VCaP (cell line): ENCODE data around the gene TEX55.

Experiments used
- H3K27ac ChIP-seq: fragments of 450-650 bp; 2 replicates; pipeline ENCODE4 v1.5.1; 2017
- TF ChIP-seq, protein P1 (sequence below): fragments of 450-650 bp; conservative IDR thresholded peaks from 2 replicates; pipeline ENCODE4 v1.5.1; 2017; ENCODE audit warnings: mild to moderate bottlenecking, moderate library complexity

The TEX55 gene

DNA sequence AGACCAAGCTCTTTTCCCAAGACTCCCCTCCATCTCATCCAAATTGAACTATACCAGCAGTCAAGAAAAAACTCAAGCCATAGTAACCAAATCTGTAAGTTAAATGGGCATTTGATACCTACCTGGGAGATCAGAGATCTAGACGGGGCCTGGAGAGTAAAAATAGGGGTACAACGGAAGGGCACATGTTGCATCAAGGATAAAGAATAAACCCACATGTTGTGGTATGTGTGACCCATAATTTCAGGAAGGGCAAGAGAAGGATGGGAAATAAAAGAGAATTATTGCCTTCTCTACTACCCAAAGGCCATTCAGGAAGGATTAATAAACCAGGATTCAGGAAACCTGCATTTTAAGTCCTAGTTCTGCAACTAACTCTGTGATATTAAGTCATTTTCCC is 1.5 kb downstream of the TEX55 start:
- TF ChIP-seq, protein P1, sequence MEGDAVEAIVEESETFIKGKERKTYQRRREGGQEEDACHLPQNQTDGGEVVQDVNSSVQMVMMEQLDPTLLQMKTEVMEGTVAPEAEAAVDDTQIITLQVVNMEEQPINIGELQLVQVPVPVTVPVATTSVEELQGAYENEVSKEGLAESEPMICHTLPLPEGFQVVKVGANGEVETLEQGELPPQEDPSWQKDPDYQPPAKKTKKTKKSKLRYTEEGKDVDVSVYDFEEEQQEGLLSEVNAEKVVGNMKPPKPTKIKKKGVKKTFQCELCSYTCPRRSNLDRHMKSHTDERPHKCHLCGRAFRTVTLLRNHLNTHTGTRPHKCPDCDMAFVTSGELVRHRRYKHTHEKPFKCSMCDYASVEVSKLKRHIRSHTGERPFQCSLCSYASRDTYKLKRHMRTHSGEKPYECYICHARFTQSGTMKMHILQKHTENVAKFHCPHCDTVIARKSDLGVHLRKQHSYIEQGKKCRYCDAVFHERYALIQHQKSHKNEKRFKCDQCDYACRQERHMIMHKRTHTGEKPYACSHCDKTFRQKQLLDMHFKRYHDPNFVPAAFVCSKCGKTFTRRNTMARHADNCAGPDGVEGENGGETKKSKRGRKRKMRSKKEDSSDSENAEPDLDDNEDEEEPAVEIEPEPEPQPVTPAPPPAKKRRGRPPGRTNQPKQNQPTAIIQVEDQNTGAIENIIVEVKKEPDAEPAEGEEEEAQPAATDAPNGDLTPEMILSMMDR: no peak
- H3K27ac ChIP-seq: no peak overlapping the region

DNA sequence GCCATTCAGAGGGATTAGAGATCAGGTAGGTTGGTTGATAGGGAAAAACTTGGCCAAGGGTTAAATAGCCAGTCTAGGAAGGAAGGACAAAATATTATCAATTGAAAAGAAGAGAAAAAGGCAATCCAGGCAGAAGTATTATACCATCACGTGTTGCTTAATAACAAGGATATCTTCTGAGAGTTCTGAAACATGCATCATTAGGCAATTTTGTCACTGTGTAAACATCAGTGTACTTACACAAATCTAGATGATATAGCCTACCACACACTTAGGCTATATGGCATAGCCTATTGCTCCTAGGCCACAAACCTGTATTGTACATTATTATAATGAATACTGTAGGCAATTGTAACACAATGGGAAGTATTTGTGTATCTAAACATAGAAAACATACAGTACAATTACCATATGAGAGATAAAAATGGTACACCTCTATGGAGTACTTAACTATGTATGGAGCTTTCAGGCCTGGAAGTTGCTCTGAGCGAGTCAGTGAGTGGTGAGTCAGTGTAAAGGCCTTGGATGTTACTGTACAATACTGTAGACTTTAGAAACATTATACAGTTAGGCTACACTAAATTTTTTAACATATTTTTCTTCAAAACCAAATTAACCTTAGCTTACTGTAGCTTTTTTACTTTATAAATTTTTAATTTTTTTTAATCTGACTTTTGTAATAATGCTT is 2.7 kb downstream of the TEX55 start:
- TF ChIP-seq, protein P1: no peak
- no peak overlapping the region for H3K27ac ChIP-seq

DNA sequence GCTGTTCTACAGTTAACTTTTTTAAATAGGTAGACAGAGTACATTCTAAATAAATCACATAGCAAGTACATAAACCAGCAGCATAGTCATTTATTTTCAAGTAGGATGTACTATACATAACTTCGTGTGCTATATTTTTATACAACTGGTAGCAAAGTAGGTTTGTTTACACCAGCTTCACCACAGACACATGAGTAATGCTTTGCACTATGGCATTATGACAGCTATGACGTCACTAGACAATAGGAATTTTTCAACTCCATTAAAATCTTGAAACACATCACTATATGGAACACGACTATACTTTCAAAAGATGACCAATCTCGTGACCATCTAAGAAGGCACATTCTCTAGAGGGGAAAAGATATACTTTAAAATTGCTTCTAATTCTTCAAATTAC is 3.5 kb downstream of the TEX55 start:
- TF ChIP-seq, protein P1: no peak
- H3K27ac ChIP-seq: no peak overlapping the region

DNA sequence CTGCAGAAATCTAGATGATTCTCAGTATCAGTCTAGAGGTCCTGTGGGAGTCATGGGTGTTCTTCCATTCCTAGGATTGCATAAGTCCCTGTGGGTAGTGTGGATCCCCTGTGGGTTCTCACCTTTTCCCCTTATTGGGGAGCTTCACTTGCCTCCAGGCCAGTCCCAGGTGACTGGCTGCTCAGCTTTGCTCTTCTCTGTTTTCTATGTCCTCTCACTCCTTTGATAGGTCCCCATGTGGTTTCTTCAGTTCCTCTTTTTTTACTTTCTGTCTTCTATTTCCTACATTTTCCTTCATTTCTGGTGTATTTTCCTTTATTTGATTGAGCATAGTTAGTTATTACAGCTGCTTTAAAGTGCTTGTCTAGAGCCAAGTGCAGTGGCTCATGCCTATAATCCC is 10.9 kb downstream of the TEX55 start:
- TF ChIP-seq, protein P1: no peak
- no peak overlapping the region for H3K27ac ChIP-seq

GRCh38 chr3:119157971-119158370 is 12.0 kb downstream of the TEX55 start:
- no peak overlapping the region for H3K27ac ChIP-seq
- TF ChIP-seq, protein P1: no peak

DNA sequence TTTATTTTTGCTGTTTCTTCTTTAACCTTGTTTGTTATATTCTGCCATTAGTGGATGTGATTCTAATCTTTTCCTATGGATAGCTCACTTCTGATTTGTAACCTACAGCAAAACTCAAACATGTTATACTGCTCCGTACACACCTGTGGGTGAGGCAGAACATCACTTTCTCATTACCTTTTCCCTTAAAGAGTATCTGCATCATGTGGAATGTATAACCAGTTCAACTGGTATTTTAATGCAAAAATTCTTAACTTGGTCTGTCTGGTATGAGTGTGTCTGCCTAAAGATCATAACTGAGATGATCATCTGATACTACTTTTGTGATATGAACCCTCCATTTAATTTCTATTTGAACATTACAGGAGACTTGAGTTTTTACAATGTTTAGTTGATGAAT is 14.4 kb downstream of the TEX55 start:
- TF ChIP-seq, protein P1: no peak
- no peak overlapping the region for H3K27ac ChIP-seq

DNA sequence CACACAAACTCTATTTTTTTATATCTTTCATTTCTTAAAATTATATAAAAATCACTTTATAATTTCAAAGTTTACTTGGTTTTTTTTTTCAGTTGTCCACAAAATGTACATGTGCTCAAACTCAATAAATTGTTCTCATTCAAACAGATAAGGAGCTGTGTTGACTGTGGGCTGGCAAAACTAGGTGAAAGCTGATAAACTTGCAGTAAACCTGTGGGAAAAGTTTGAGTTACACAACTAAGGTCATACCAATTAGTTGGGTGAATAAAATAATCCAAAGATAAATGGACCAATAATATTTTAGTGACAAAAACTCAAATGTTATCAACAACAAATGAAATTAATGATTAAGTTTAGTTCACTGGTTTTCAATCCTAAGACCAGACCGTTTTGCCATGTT is 14.8 kb downstream of the TEX55 start:
- TF ChIP-seq, protein P1: no peak
- no peak overlapping the region for H3K27ac ChIP-seq
